PC-9 (cell line): ENCODE measurements around the gene ZNF423.

ENCODE experiments used
- CTCF ChIP-seq: fragments of 200-600 bp; sonication (generic); conservative IDR thresholded peaks from 2 replicates; pipeline ENCODE4 v1.6.1; 2017; ENCODE audit warnings: mixed run types, antibody characterized with exemption, mild to moderate bottlenecking, moderate library complexity
- EZH2 ChIP-seq: fragments of 200-600 bp; sonication (generic); IDR thresholded peaks from 2 replicates; pipeline ENCODE4 v1.8.0; 2017; ENCODE audit warnings: antibody characterized with exemption, low read depth

GRCh38 chr16:49726155-49726554, 129.8 kb downstream of the ZNF423 start:
- TF ChIP-seq EZH2 = no peak
- TF ChIP-seq CTCF = no peak
